ENCODE data around the gene MUCL1. TPM values are rescaled to one million over a fixed set of nuclear protein-coding genes. Genes with fewer than 3 reads are reported as not detected.

The MUCL1 gene
- total and polyA plus RNA-seq, 10 of the 15 experiments (the other 5 are each of a cell fraction or from before 2014, with no cell fraction given), result not detected

DNA sequence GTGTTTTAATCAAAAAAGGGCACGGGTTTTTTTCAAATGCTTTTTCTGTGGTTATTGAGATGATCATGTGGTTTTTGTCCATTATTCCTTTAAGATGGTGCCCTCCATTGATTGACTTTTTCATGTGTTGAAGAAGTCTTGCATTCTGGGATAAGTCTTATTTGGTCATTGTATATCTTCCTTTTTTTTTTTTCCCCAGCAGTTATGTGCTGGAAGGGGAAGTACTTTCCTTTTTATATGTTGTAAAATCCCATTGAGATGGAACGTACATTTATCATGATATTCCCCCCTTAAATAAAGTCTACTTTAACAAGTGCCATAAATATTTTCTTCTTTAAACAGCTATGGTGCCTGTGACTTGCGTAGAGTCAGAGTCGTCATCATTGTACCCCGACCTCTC lies 24.8 kb upstream of the MUCL1 start:
- ChIA-PET SMC1A (ENCODE audit: uncharacterized antibody, unreplicated experiment) (no interaction called here), RAD21 (ENCODE audit: unreplicated experiment) (no interaction called here), POLR2A (no interaction called here), CTCF (no interaction called here)
- FAIRE-seq, result no peak
- in situ Hi-C loops (cut with MboI), result no loop called here
- Histone ChIP-seq H3K4me1 (ENCODE audit: control insufficient read depth, insufficient read depth, low read length) (no peaks in the 10 kb centered on the region), H3K79me2 (ENCODE audit: control insufficient read depth, insufficient read depth, low read length) (no peaks in the 10 kb centered on the region), H2AFZ (ENCODE audit: control insufficient read depth, low read depth, low read length) (no peak overlapping the region), H3K27me3 (replicated peaks in 1 of 2; ENCODE audit: control insufficient read depth in 2 of 2, insufficient read depth in 2 of 2, low read length in 1 of 2) (no peaks in the 10 kb centered on the region), H3K9me3 (replicated peaks; ENCODE audit: control insufficient read depth, insufficient read depth, low read length) (no peaks in the 10 kb centered on the region), H3K27ac (ENCODE audit: control insufficient read depth, insufficient read depth) (no peak overlapping the region), H3K4me3 (no peak overlapping the region), H4K20me1 (ENCODE audit: control insufficient read depth, insufficient read depth) (no peaks in the 10 kb centered on the region), H3K4me2 (ENCODE audit: control insufficient read depth, insufficient read depth) (no peak overlapping the region), H3K36me3 (ENCODE audit: control insufficient read depth in 2 of 2, insufficient read depth in 2 of 2, low read length in 1 of 2) (no peaks in the 10 kb centered on the region), H3K9ac (ENCODE audit: control insufficient read depth, insufficient read depth, low read length) (no peak overlapping the region)
- TF ChIP-seq ETV6 (conservative IDR thresholded peaks at IDR 0.05 in 1 of 2, IDR thresholded peaks at IDR 0.05 in 1 of 2; ENCODE audit: borderline replicate concordance in 1 of 2, low read depth in 1 of 2), result no peak
- no peak for TF ChIP-seq NFIC (IDR thresholded peaks at IDR 0.05; ENCODE audit: low read depth, low read length)
- TF ChIP-seq SMAD1 (IDR thresholded peaks at IDR 0.05; ENCODE audit: low read depth, partially characterized antibody), result no peak
- TF ChIP-seq, protein P1, sequence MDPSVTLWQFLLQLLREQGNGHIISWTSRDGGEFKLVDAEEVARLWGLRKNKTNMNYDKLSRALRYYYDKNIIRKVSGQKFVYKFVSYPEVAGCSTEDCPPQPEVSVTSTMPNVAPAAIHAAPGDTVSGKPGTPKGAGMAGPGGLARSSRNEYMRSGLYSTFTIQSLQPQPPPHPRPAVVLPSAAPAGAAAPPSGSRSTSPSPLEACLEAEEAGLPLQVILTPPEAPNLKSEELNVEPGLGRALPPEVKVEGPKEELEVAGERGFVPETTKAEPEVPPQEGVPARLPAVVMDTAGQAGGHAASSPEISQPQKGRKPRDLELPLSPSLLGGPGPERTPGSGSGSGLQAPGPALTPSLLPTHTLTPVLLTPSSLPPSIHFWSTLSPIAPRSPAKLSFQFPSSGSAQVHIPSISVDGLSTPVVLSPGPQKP (IDR thresholded peaks at IDR 0.05; ENCODE audit: low read depth, low read length), result no peak
- TF ChIP-seq NR2C2 (IDR thresholded peaks at IDR 0.05; ENCODE audit: borderline replicate concordance, control insufficient read depth, insufficient read length, low read depth), result no peak
- TF ChIP-seq ZNF622 (IDR thresholded peaks at IDR 0.05), result no peak
- no peak for TF ChIP-seq POLR2AphosphoS5 (IDR thresholded peaks at IDR 0.05; ENCODE audit: low read length)
- no TSS peak for BruUV-seq (replicated peaks)
- no peak for ATAC-seq
- WGBS (ENCODE audit: insufficient coverage, insufficient replicate concordance, low lambda C conversion rate, missing lambda C conversion rate), result 47% methylated on average over 5 of the region's 5 CpGs
- no peak for DNase-seq (ENCODE audit: low read depth, low spot score)
- intact Hi-C loops (cut with micrococcal nuclease; ENCODE audit: unreplicated experiment), result no loop called here

DNA sequence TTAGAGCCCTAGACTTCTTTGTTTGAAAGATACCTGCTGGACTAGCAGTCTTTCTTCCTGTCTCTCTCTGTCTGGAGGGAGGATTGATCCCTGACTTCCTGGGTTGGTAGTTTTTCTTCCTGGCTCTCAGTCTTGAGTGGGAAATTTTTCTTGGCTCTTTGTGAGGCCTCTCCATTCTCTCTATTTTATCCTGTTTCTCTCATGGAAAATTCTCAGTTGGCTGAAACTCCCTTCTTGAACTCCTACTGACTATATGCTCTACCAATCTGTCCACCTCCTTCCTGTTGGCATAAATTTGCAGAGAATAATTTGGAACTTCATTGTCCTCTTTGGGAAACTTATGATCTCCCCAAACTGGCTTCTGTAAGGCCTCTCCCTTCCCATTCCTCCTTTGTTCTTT lies 24.1 kb upstream of the MUCL1 start:
- intact Hi-C loops (cut with micrococcal nuclease; ENCODE audit: unreplicated experiment), result no loop called here
- SMC1A ChIA-PET (ENCODE audit: uncharacterized antibody, unreplicated experiment), result no interaction called here
- TF ChIP-seq MEF2B (IDR thresholded peaks at IDR 0.05; ENCODE audit: partially characterized antibody, poor library complexity, severe bottlenecking) (no peak), SIX5 (IDR thresholded peaks at IDR 0.05; ENCODE audit: low read depth, low read length, severe bottlenecking) (no peak), CBFB (IDR thresholded peaks at IDR 0.05; ENCODE audit: low read depth) (no peak), TCF3 (IDR thresholded peaks at IDR 0.05; ENCODE audit: borderline replicate concordance, insufficient read depth, low read depth, low read length) (no peak), POU2F2 (IDR thresholded peaks at IDR 0.05; ENCODE audit: borderline replicate concordance, low read depth, low read length) (no peak), RFX5 (IDR thresholded peaks at IDR 0.05; ENCODE audit: low read depth, low read length) (no peak), WRNIP1 (IDR thresholded peaks at IDR 0.05; ENCODE audit: borderline replicate concordance, low read depth, low read length) (no peak)
- TF ChIP-seq, protein P2, sequence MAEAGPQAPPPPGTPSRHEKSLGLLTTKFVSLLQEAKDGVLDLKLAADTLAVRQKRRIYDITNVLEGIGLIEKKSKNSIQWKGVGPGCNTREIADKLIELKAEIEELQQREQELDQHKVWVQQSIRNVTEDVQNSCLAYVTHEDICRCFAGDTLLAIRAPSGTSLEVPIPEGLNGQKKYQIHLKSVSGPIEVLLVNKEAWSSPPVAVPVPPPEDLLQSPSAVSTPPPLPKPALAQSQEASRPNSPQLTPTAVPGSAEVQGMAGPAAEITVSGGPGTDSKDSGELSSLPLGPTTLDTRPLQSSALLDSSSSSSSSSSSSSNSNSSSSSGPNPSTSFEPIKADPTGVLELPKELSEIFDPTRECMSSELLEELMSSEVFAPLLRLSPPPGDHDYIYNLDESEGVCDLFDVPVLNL (IDR thresholded peaks at IDR 0.05; ENCODE audit: low read depth, low read length), result no peak
- TF ChIP-seq, protein P3, sequence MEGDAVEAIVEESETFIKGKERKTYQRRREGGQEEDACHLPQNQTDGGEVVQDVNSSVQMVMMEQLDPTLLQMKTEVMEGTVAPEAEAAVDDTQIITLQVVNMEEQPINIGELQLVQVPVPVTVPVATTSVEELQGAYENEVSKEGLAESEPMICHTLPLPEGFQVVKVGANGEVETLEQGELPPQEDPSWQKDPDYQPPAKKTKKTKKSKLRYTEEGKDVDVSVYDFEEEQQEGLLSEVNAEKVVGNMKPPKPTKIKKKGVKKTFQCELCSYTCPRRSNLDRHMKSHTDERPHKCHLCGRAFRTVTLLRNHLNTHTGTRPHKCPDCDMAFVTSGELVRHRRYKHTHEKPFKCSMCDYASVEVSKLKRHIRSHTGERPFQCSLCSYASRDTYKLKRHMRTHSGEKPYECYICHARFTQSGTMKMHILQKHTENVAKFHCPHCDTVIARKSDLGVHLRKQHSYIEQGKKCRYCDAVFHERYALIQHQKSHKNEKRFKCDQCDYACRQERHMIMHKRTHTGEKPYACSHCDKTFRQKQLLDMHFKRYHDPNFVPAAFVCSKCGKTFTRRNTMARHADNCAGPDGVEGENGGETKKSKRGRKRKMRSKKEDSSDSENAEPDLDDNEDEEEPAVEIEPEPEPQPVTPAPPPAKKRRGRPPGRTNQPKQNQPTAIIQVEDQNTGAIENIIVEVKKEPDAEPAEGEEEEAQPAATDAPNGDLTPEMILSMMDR (IDR thresholded peaks at IDR 0.05 in 2 of 3, conservative IDR thresholded peaks at IDR 0.05 in 1 of 3; ENCODE audit: control insufficient read depth in 2 of 3, extremely low read depth in 1 of 3, insufficient read depth in 1 of 3, low read depth in 3 of 3, low read length in 3 of 3), result no peak

More for the DNA sequence above, 24.1 kb upstream of the MUCL1 start:
- DNase-seq (ENCODE audit: low read depth, low spot score) (no peak), ATAC-seq (no peak), FAIRE-seq (no peak)
- ChIA-PET POLR2A (no interaction called here), RAD21 (ENCODE audit: unreplicated experiment) (no interaction called here), CTCF (no interaction called here)
- no peak overlapping the region for H3K9ac ChIP-seq (ENCODE audit: control insufficient read depth, insufficient read depth, low read length)
- in situ Hi-C loops (cut with MboI), result no loop called here
- no peaks in the 10 kb centered on the region for H3K27me3 ChIP-seq (replicated peaks in 1 of 2; ENCODE audit: control insufficient read depth in 2 of 2, insufficient read depth in 2 of 2, low read length in 1 of 2)
- H3K9me3 ChIP-seq (replicated peaks; ENCODE audit: control insufficient read depth, insufficient read depth, low read length), result no peaks in the 10 kb centered on the region
- BruUV-seq (replicated peaks), result no TSS peak
- no peak overlapping the region for H3K4me2 ChIP-seq (ENCODE audit: control insufficient read depth, insufficient read depth)
- no peaks in the 10 kb centered on the region for H4K20me1 ChIP-seq (ENCODE audit: control insufficient read depth, insufficient read depth)
- no peaks in the 10 kb centered on the region for H3K79me2 ChIP-seq (ENCODE audit: control insufficient read depth, insufficient read depth, low read length)
- H3K36me3 ChIP-seq (ENCODE audit: control insufficient read depth in 2 of 2, insufficient read depth in 2 of 2, low read length in 1 of 2), result no peaks in the 10 kb centered on the region
- H3K4me1 ChIP-seq (ENCODE audit: control insufficient read depth, insufficient read depth, low read length), result no peaks in the 10 kb centered on the region
- H3K4me3 ChIP-seq, result no peak overlapping the region
- H2AFZ ChIP-seq (ENCODE audit: control insufficient read depth, low read depth, low read length), result no peak overlapping the region
- no peak overlapping the region for H3K27ac ChIP-seq (ENCODE audit: control insufficient read depth, insufficient read depth)
